Activated B cell treated with CpG ODN at 0.5 μM for 24 hours (primary cell): ENCODE data around the gene ZGRF1. TPM values are rescaled to one million over a fixed set of nuclear protein-coding genes. Genes with fewer than 3 reads are reported as not detected.

ENCODE experiments used
- ATAC-seq: fragments of 200-7000 bp; cut with Tn5 transposase; one replicate; pipeline ENCODE4 v1.10.0; 2021; ENCODE audit warnings: low read depth, mild to moderate bottlenecking, moderate library complexity
- CTCF ChIA-PET: fragments of 350-600 bp; sonication (Branson Sonifier 250); formaldehyde crosslinking; loops from one replicate; lab custom pipeline; 2021; ENCODE audit warnings: antibody characterized with exemption; lab: Charles Lee
- POLR2A ChIA-PET: fragments of 350-600 bp; sonication (Branson Sonifier 250); formaldehyde crosslinking; loops from one replicate; lab custom pipeline; 2021; ENCODE audit warnings: antibody characterized with exemption; lab: Charles Lee
- DNase-seq: peaks from one replicate; pipeline ENCODE4 v3.0.0; 2022
- H3K27ac Mint-ChIP-seq: one replicate; pipeline ENCODE4 v1.8.0; 2020; ENCODE audit warnings: mixed read lengths
- H3K27me3 Mint-ChIP-seq: one replicate; pipeline ENCODE4 v1.8.0; 2021; ENCODE audit warnings: mixed read lengths
- H3K36me3 Mint-ChIP-seq: one replicate; pipeline ENCODE4 v1.8.0; 2021; ENCODE audit warnings: low read depth, mixed read lengths
- H3K4me1 Mint-ChIP-seq: one replicate; pipeline ENCODE4 v1.8.0; 2021; ENCODE audit warnings: mixed read lengths
- H3K4me3 Mint-ChIP-seq: one replicate; pipeline ENCODE4 v1.8.0; 2020; ENCODE audit warnings: mild to moderate bottlenecking, mixed read lengths
- H3K9me3 Mint-ChIP-seq: one replicate; pipeline ENCODE4 v1.8.0; 2020; ENCODE audit warnings: mixed read lengths
- CTCF ChIP-seq: fragments of 200-600 bp; IDR thresholded peaks from one replicate; pipeline ENCODE4 v1.8.0; 2022; ENCODE audit warnings: antibody characterized with exemption, mild to moderate bottlenecking
- intact Hi-C: fragments of 100-400 bp; cut with micrococcal nuclease; formaldehyde crosslinking; loops from one replicate; pipeline ENCODE4 v1.15.1; 2024
- total RNA-seq: library from RNA; stranded (reverse); gene quantifications from 2 replicates; pipeline ENCODE4 v1.2.3, GENCODE V29; 2022

The ZGRF1 gene
- total RNA-seq, 1 donor from 2014 or later = 13.7 TPM

DNA sequence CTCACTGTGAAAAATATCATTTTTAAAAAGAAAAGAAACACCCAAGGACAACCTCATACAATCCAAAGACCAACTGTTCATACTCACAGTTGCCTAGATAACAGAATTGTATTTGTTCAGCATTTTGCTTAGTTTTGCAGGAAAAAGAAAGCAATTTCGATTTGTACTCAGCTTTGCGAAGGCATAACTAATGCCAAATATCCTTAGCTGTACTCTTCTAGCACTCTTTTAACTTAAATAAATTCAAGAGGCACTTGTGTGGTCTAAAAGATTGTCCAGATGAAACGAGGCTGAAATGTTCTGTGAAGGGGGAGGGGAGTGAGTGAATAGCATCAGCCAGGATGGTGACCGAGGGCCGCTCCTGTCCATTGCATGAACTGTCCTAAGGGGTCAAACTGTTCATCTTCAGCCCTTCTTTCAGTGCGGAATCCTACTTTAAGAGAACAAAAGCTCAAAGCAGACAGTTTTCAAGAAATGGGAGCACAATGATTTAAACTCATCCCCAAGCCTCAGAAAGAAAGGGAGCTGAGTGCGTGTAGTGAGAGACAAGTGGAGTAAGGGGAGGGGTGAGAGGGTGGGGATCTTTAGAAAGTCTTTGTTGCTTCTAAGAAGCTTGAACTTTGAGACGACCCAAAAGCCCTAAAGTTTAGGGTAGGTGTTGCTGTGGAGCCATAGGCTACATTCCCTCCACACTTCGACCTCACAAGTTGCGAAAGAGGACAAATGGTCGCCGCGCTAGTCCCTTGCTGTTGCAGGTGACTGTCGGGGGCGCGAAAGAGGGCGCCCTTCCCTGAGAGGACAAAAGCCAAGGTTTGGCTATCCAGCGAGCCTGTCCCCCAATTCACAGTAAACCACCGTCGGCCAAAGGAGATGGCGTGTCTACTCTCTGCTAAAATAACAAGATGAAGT lies 116.8 kb downstream of the ZGRF1 start:
- H3K27me3 Mint-ChIP-seq = peaks cover 73% of the 10 kb centered on the region
- H3K27ac Mint-ChIP-seq = no peak overlapping the region
- ATAC-seq (no peak), DNase-seq (no peak)
- no peak for TF ChIP-seq CTCF
- ChIA-PET POLR2A (no interaction called here), CTCF (no interaction called here)
- H3K4me3 Mint-ChIP-seq = no peak overlapping the region
- no peaks in the 10 kb centered on the region for H3K9me3 Mint-ChIP-seq
- intact Hi-C loops = loop anchor here (5.0 to 10.0 kb wide), 5 partner anchors 143 to 1893 kb away; partner anchors contain the start of gene FAM241A
- peaks cover 60% of the 10 kb centered on the region for H3K4me1 Mint-ChIP-seq
- peaks cover 4% of the 10 kb centered on the region for H3K36me3 Mint-ChIP-seq

GRCh38 chr4:112518675-112519074 lies 118.0 kb downstream of the ZGRF1 start:
- DNase-seq = no peak
- ChIA-PET CTCF (no interaction called here), POLR2A (no interaction called here)
- H3K4me1 Mint-ChIP-seq = peaks cover 65% of the 10 kb centered on the region
- TF ChIP-seq CTCF = no peak
- H3K27ac Mint-ChIP-seq = no peak overlapping the region
- peaks cover 78% of the 10 kb centered on the region for H3K27me3 Mint-ChIP-seq
- no peak for ATAC-seq
- H3K9me3 Mint-ChIP-seq = peaks cover under 1% of the 10 kb centered on the region
- intact Hi-C loops = loop anchor here (1.0 to 5.0 kb wide), 2 partner anchors 9 to 1891 kb away; no protein-coding TSS in a partner anchor
- no peak overlapping the region for H3K4me3 Mint-ChIP-seq
- H3K36me3 Mint-ChIP-seq = peaks cover 4% of the 10 kb centered on the region

DNA sequence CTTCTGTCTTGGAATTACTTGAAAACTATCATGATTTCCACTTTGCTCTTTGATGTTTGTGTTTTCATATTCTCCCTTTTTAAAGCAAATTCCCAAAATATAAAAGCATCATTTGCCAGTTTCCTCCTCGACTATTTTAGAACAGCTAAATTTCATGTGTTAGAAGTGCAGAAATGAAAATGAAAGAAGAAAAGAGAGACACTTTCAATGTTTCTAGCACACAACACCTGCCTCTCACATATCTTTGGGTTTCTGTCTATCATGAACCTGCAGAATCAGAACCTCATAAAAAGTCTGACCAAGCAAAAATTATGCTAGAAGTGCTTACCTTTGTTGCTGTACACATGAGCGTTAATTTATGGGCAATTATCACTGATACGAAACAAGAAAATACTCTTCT lies 118.8 kb downstream of the ZGRF1 start:
- no peak for TF ChIP-seq CTCF
- H3K4me3 Mint-ChIP-seq = peak overlapping the region; percentile 70

DNA sequence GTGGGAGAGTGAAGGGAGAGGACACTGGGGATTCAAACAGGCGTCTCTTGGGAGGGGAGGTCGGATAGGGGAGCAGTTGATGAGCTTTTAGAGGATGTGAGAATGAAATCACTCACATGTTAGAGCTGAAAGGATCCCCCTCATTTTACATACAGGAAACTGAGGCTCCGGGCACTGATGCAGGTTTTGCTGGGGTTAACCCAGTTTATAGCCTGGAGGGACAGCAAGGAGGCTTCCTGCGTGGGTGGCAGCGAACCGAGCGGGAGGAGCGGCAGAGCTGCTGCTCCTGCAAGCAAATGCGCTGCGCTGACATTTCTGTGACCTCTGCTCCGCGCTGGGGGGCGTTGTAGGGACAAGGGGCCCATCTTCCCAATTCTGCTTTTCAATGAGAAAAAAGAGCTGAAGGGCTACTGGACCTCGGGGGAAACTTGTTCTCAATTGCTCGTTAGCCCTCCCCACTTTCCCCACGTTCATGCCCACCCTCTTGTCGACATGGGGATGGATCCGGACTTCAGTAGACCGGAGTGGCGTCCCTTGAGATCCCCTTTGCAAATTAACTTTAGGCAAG lies 119.6 kb downstream of the ZGRF1 start:
- CTCF ChIA-PET = no interaction called here
- intact Hi-C loops = loop anchor here (2.0 to 5.0 kb wide), 2 partner anchors 286 to 1890 kb away; partner anchors contain the start of gene AP1AR
- Mint-ChIP-seq H3K27me3 (peaks cover 84% of the 10 kb centered on the region), H3K4me1 (peaks cover 52% of the 10 kb centered on the region), H3K4me3 (peak overlapping the region; percentile 70), H3K27ac (no peak overlapping the region), H3K9me3 (peaks cover 2% of the 10 kb centered on the region), H3K36me3 (peaks cover 2% of the 10 kb centered on the region)
- no peak for TF ChIP-seq CTCF
- no peak for ATAC-seq
- DNase-seq = peak; percentile 18
- POLR2A ChIA-PET = no interaction called here

More for the DNA sequence above, 118.8 kb downstream of the ZGRF1 start:
- ATAC-seq = no peak
- no peak for DNase-seq
- Mint-ChIP-seq H3K9me3 (peaks cover 2% of the 10 kb centered on the region), H3K36me3 (peaks cover 2% of the 10 kb centered on the region), H3K27ac (no peak overlapping the region), H3K4me1 (peaks cover 58% of the 10 kb centered on the region), H3K27me3 (peaks cover 79% of the 10 kb centered on the region)
- POLR2A ChIA-PET = interaction anchor here (0.7 kb wide), 1 partner anchor 378 kb away, joined by 3 read pairs; no protein-coding TSS in a partner anchor
- intact Hi-C loops = loop anchor here (1.0 to 5.0 kb wide), 3 partner anchors 9 to 1891 kb away; partner anchors contain the start of gene AP1AR
- CTCF ChIA-PET = no interaction called here
